Globus pallidus (tissue), 1 donor: ENCODE results near the gene SLC7A5.
"Not testable (repeated sequence)": the region's sequence is repeated elsewhere in the genome, so short reads cannot be mapped to it uniquely, and the experiment has no call there.

Experiments used
- DNase-seq: peaks from one replicate; pipeline ENCODE4 v3.0.0-alpha.2; 2015; ENCODE audit warnings: low spot score

The SLC7A5 gene

GRCh38 chr16:87887931-87888330, 18.6 kb upstream of the SLC7A5 start:
- not testable (repeated sequence) for DNase-seq

- not testable (repeated sequence) for DNase-seq
Observed at GRCh38 chr16:87885371-87885967, 16.2 kb upstream of the SLC7A5 start.

- DNase-seq: no peak
Observed at GRCh38 chr16:87882436-87883019, 13.2 kb upstream of the SLC7A5 start.

DNA sequence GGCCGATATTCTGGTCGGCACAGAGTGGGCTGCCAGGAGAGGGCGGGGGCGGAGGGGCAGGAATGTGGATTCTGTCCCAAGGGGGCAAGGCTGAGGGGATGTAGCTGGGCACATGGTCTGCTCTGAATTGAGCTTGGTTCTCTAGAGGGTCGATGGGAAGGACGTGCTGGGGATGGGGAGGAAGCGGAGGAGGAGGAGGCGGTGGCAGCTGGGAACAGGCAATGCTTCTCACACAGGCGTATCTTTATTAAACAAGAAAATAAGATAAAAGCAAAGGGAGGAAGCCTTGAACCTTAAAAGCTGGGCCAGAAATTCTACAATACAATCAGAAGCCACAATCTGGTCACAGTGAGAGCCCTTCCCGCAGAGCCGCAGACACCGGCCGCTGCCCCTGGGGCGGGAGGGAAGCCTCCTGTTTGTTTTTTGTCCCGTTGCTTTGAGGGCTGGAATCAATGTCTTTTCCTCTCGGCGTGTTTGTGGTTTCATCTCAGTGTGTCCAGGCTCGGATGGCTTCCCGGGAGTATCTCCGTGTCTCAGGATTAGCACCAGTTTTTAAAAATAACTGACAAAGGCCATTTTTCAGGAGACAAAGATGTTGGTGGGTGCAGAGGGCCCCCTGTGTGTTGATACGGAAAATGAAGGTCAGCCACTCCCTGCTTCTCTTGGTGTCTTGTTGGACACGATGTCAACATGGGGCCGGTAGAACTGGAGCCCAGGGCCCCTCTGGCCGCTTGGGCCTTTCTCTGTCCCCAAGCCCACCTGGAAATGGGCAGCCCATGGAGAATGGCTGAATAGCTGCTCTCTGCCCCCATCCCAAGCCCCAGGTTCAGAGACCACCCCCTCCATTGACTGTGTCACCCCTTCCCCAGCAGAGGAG, 12.3 kb upstream of the SLC7A5 start:
- no peak for DNase-seq

DNA sequence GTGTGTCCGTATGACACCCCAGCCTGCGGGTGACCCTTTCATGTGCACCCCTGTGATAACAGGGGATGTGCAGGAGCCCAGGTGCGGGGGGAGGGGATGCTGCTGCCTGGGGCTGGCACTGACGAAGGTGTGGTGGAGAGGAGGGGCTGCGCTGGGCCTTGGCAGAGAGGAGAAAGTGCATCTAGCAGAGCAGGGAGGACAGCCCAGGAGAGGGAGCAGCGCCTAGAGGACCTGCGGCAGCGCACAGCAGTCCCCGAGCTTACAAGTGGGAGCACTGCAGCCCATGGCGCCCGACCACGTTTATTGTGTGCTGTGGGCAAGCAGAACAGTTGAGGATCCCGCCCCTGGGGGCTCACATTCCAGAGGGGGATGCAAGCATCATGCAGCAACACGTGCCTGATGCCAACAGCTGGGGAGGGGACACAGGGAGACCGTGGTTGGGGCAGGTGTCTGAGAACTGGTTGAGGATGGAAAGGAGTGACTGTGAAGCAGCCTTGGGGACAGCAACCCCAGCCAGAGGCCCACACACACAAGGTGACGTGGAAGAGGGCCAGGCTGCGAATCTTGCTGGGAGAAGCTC, 10.9 kb upstream of the SLC7A5 start:
- no peak for DNase-seq

GRCh38 chr16:87879411-87880013, 10.2 kb upstream of the SLC7A5 start:
- not testable (repeated sequence) for DNase-seq

DNA sequence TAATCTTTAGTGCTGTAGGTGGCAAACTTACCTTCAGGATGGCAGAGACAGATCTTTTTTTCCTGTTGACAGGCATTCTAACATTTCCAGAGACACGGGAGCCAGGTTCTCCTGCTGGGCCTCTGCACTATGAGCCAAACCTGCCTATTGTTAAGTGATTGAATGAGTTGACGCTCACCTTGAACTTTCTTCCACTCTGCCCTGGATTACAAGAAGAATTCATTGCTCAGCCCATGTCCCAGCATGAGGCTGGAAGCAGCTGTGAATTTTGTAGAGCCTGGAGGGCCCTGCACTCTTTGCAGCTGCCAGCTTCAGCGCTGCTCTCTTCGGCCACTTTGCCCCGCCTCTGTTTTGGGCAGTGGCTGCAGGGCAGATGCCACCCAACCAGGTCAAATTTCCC, 9.4 kb upstream of the SLC7A5 start:
- DNase-seq: no peak

DNA sequence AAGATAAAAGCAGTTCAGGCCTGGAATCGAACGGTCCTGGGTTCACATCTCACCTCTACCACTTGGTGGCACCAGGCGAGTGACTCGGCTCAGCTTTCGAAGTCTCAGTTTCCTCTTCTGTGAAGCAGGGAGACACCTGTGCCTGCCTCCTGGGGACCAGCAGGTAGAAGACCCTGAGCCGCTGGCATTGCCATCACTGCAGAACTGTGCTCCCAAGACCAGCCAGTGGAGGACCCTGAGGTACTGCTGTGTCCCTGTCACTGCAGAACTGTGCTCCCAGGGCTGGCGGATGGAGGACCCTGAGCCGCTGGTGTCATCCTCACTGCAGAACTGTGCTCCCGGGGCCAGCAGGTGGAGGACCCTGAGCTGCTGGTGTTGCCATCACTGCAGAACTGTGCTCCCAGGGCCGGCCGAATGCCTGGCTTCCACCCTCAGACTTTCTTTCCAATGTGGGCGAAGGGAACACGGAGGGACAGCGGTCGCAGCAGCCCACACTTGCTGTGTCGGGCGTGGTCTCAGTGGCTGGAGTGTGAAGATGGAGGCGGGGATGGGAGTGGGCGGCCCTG, 8.7 kb upstream of the SLC7A5 start:
- DNase-seq: no peak

DNA sequence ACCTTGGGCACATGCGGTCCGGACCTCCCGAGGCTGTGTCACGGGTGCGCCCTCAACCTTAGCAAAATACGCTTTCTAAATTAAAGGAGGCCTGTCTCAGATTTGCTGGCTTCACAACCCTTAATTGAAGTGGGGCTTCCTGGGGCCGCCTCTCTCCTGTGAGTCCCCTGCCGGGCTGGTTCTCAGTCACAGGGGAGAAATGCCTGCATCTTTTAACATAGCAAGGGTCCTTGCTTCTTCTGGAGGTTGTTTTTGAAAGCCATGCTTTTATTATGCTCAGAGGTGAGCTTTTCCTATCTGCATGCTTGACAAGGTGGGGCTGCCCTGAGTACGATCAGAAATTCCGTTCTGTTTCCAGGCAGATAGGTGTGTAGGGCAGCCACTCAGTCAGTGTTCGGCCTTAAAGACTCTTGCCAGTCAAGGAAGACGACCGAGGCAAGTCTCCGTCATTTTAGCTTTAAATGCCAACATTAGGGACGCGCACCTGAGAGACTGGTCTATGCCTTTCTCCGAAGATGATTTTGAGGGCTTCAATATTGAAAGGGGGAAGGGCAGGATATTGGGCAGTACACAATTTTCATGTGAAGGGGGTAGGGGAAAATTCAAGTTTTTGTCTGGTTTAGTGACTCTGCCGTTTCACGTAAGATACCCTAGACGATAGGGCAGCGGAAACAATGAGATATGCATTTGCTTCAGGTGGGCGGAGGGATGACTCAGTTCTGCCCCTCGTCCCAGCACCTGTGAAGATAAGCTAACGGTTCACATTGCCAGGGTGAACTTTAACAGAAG, 5.5 kb upstream of the SLC7A5 start:
- DNase-seq: no peak

DNA sequence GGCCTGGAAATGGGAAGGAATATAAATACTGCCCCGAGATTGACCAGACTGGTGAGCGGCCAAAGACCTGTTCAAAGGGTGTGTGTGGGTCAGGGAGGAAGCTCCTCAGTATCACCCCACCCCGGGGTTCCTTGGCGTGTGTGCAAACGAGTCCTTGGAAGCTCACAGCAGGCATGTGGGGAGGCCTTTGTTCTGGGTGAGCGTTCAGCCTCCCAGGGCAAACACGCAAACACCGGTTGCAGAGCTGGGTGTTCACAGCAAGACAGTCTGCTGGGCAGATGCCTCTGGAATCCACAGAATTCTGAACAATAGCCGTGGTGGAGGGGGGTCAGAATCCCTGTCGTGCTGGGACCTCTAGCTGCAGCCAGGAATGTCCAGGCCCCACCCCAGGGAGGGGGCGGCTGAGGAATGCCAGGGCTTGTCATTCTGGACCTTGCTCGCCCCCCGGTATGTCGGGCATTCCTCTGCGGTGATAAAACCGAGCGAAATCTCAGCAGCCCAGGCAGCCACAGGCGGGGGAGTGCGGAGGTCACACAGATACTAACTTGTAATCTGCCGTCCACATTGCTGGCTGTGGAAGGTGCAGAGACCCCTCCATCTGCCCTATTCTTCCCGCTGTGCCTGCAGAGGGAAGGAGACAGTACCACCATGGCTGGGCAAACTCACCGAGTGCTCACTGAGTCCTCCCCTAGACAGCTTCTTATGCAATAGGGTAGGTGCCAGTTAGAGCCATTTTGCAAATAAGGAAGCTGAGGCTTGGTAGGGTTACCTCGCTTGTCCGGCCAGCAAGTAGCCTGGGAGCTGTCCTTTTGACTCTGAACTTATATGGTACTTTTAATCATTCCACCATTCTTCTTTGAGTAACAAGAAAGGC, 1.3 kb upstream of the SLC7A5 start:
- not testable (repeated sequence) for DNase-seq

- not testable (repeated sequence) for DNase-seq
Observed at GRCh38 chr16:87869879-87870417, 641 bp upstream of the SLC7A5 start.

- not testable (repeated sequence) for DNase-seq
Observed at GRCh38 chr16:87868254-87869029, 865 bp downstream of the SLC7A5 start.

DNA sequence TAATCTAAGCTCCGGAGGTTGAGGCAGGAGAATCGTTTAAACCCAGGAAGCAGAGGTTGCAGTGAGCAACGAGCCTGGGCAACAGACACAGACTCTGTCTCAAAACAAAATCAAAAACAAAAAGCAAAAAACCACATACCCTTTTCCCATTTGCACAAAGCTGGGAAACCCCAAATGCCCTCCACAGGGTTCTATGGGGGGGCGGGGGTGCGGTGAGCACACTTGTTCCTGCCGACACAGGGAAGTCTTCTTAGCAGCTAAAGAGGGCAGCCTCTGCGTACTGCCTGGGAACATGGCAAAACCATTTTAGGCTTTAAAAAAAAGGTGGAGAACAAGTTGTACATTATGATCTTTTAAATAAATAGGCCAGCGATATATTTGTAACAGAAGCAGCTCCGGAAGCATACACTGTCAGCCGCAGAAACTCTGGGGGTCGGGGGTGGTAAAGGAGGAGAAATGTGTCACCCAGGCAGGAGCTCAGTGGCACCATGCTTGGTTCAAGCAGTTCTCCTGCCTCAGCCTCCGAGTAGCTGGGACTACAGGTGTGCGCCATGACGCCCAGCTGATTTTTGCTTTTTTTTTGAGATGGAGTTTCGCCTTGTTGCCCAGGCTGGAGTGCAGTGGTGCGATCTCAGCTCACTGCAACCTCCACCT, 3.3 kb downstream of the SLC7A5 start:
- DNase-seq: not testable (repeated sequence)

GRCh38 chr16:87864331-87864989, 4.8 kb downstream of the SLC7A5 start:
- no peak for DNase-seq

DNA sequence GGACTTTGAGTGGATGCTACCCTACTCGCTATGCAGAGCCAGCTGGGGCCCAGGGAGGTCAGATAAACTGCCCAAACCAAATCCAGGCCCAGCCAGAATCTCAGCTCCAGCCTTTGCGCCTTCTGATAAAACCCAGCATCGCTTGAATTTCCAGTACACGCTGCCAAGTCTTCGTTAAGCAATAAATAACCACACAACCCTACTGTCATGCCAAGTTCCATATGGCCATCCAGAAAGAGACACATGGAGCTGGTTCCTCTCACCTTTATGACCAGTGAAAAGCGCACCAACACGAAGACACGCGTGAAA, 6.0 kb downstream of the SLC7A5 start:
- not testable (repeated sequence) for DNase-seq

- not testable (repeated sequence) for DNase-seq
Observed at GRCh38 chr16:87862597-87863326, 6.5 kb downstream of the SLC7A5 start.
